NCI-H187 treated with DMSO at 0.1 percent for 48 hours (cell line): ENCODE measurements around the gene STK39.

Experiments used
- DNase-seq: peaks from one replicate; lab custom pipeline; 2025; lab: John Stamatoyannopoulos, UW

Gene STK39

GRCh38 chr2:167990062-167990461 lies 257.3 kb downstream of the STK39 start:
- no peak for DNase-seq

GRCh38 chr2:167988296-167988695 lies 259.1 kb downstream of the STK39 start:
- no peak for DNase-seq

DNA sequence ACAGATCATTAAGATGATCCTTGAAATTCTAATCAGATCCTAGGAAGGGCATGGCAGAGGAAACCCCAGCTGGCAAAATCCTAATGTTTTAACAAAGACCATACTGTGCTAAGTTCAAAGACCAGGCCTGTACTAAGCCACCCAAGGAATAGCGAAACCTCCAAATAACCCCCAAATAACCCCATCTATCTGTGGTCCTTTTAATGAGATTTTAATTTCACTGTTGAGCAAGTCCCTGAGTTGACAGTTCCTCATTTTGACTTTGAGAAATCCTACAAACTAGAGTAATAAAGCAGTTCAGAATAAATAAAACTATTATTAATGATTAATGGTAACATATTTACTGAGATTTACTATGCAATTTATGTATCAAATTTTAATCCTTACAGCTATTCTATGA lies 259.8 kb downstream of the STK39 start:
- DNase-seq: no peak

DNA sequence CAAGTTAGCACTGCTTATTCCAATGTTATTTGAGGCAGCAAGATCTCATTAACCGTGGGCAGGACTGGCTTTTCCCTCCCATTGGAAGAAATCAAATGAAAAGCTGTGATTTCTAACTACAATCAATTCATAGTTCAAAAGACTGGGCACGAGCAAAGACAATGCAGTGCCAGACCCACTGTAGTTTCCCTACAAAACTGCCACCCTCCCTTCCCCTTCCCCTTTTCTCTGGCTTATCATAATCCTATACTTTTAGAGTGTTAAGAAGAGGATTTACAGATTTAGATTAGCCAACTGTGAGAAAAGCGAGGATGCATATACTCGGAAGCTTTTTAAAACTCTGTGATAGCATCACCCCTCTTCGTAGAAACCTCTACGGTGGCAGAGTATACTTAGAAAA lies 260.4 kb downstream of the STK39 start:
- DNase-seq: no peak

GRCh38 chr2:167986223-167986622 lies 261.2 kb downstream of the STK39 start:
- DNase-seq: no peak

DNA sequence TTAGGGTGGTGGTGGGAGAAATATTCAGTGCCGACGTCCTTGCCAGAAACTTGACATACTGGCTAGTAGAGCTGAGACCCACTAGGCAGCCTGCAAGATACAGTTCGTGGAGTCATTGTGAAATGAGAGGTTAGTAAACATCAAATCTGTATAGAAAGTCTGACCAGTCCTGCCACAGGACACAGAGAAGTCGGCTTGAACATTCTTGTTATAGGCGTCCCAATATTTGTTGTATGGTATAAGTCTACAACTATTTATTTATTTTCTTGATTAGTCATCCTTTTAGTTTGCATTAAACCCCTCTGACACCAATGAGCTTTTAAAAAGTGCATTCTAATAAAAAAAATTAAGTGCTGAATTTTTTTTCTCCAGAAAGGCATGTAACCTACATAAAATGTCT lies 265.4 kb downstream of the STK39 start:
- DNase-seq: no peak

DNA sequence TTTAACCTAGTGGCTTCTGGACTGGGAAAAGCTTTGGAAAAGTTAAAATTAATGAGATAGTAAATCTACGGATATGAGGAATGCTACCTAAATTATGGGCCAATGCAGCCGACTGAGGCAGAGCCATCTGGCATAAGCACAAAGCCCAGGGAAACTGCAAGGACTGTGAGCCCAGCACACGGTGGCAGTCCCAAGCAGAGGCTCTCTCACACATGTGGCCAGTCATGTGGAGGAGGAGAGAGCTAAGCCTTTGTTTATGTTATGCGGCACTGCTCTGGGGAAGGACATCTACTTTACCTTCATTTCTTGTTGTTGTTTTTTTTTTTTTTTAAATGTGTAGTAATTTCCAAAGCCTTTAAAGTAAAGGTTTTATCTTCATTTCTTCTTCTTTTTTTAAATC lies 267.0 kb downstream of the STK39 start:
- DNase-seq: no peak

DNA sequence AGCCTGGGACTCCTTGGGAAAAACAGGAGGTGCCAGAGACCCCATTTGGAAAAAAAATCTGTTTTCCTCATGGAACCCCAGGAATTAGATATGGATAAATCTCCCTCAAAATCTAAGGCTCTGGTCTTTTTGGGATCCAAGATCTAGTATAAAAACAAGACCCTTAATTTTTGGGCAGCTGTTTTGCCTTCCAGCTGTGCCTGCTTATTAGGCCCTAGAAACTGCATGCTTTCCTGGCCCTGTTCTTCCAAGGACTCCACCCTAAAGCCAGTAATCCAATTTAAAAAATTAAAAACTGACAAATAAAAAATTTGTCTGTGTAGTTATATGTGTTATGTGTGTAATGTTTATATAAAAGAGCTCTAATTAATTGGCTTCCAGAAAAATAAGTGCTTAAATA lies 274.6 kb downstream of the STK39 start:
- DNase-seq: no peak

DNA sequence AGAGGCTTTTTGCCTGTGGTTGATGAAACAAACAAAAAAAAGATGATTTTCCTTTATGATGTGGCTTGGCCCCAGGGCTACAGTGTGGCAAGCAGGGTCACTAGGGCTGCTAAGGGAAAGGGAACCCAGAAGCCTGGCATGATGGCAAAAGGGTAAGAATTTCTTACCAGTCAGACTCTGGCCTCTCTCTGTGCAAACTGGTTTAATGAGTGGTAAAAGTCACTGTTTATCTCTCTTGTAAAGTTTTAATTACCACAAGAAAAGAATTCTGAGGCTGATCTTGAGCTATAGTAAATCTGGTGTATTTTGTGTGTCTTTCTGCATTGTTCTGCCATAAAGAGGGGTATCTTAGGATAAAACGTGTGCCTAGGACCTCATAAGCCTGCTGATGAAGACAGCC lies 275.4 kb downstream of the STK39 start:
- DNase-seq: no peak

GRCh38 chr2:167966937-167967913 lies 280.2 kb downstream of the STK39 start:
- DNase-seq: no peak

DNA sequence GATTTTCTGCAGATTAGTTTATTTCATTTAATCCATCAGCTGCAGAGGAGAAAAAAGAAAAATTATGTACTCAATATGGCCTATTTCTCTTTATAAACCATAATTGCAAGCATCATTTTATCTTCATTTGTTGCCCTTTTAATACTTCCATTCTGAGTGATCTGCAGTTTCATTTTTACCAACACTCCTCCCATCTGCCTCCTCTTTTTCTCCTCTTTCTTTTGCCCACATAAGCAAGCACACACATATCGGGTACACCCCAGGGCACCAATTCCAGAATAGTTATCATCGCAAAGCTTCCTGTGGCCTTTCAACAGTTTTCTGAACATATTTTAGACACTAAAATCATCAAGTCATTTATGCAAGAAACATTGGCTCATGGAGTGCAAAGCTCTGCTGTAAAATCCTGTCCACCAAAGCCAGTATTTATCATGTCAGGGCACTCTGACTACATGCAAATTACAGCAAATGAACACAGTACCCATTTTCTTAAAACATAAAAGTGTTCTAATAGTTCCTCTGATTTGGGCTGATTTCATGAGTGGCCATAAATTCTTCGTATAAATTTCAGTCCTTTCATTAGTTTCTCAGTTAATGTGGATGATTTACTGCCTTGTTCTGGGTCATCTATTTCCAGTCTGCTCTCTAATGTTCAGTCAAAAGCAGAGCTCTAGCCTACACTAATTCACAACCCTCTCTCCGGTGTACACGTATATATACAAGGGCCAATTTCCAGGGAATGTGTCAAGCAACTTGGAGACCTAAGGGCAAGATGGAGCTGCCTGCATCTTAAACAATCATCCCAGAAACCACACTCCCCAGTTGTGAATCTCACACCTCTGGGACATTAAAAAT lies 281.3 kb downstream of the STK39 start:
- DNase-seq: no peak

- DNase-seq: no peak
Measured at GRCh38 chr2:167964650-167965413, 282.6 kb downstream of the STK39 start.

DNA sequence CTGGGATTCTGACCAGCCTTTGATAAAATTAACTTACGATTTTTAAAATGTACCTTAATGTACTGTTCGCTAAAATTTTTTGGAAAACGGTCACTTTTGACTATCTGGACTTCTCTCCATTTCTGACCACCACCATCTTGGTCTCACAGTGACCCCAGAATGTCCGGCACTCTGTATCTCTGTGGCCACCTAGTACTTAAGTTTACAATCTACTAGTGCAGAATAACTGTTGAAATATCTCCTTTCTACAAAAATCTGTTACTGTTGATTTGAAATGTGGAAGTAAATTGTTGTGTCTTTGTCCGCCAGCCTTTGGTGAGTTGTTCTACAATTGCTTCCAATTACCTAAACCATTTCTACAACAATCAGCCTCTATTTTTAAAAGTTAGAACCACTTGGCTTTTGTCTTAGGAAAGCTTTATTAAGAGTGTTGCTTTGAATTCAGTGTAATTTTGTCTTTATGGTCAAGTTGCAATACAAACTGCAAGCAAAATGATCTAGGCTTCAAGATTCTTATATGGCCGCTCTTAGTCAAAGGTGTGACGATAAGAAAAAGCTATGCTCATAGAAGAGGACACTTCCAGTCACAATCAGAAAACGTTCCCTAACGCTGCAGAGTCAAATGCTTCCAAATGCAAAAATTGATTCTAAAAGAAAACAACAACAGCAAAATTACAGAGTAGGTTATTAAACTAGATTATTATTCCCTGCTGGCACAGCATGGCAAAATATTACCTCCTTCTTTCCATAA lies 283.3 kb downstream of the STK39 start:
- no peak for DNase-seq

GRCh38 chr2:167962436-167963226 lies 284.8 kb downstream of the STK39 start:
- DNase-seq: no peak

DNA sequence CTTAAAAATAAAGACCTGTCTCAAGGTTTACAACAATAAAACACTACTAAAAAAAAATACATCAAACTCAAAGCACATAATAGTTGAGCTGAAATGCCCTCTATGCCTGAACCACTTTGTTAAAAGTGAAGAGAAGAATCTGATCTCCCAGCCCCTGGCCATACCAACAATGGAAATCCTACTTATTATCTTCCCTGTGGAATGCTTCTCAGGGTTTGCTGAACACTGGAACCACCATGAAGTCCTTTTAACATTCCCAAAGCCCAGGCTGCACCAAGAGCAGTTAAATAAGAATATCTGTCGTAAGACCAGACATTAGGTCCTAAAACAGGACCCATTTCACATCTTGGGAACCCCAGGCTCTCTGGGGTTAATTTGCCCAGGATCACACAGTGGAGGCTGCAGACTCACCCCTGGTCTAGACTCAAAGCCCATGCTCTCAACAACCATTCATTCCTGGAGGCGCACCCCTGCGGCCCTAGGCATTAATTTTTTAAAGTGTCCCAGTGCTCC lies 285.8 kb downstream of the STK39 start:
- no peak for DNase-seq

- DNase-seq: no peak
Measured at GRCh38 chr2:167960089-167960747, 287.2 kb downstream of the STK39 start.

GRCh38 chr2:167957662-167958061 lies 289.7 kb downstream of the STK39 start:
- DNase-seq: no peak

- no peak for DNase-seq
Measured at GRCh38 chr2:167955264-167955906, 292.0 kb downstream of the STK39 start.

DNA sequence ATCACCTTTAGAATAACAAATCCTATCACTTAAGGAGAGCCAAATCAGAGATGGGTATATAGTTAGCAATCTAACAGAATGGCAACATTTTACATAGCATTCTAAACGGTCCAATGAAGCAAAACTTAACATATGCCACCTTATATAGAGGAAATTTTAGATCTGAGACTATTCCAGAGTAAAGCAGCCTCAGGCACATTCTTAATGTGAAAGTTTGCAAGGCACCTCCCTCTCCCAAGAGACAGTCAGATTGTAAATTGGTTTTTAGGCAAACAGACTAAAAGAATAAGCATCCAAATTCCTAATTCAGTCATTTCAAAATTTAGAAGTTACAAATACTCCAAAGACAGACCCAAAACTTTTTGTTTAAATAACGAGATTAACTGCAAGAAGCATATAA lies 292.9 kb downstream of the STK39 start:
- no peak for DNase-seq
